ENCODE data around the gene C1QTNF6. TPM values are rescaled to one million over a fixed set of nuclear protein-coding genes. Genes with fewer than 3 reads are reported as not detected.

C1QTNF6 gene
- total and polyA plus RNA-seq, 2 donors (not counting 3 experiments of a cell fraction or from before 2014, with no cell fraction given): 20.2 to 27.6 TPM

DNA sequence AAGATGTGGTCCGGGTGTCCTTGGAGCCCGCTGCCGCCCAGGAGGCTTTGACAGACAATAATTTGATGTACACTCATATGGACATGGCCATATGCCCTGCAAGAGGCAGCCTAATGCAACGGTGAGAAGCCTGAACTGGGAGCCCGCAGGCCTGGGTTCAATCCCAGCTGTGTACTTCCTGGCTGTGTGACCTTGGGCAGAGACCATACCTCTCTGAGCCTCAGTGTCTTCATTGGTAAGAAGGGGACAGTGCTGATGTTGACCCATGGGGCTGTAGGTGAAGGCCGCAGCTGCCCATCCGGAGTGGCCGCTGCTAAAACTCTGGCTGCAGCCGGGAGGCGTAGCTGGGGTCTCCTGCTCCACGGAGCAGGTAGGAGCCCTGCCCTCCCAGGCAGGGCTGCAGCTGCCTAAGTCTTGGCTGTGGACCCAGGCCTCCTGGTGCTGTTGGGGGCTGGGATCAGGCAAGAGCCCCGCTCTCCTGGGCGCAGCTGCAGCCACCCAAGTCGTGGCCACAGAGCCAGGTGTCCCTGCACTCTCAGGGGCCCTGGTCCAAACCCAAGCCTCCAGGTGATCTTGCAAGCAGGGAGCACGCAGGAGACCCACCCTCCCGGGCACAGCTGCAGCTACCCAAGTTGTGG is 47.2 kb downstream of the C1QTNF6 start:
- ChIA-PET POLR2A (no interaction called here), CTCF (interaction anchor here (1.2 kb wide), 1 partner anchor 110 kb away, joined by 3 read pairs; no protein-coding TSS in a partner anchor)
- peaks cover 0 to 2% of the 10 kb centered on the region in 2 experiments for H3K27me3 ChIP-seq (ENCODE audit: control insufficient read depth in 2 of 2, insufficient read depth in 2 of 2, low read length in 2 of 2)
- H3K79me2 ChIP-seq (ENCODE audit: control insufficient read depth, insufficient read depth, low read length): no peaks in the 10 kb centered on the region
- BruUV-seq (replicated peaks): no TSS peak
- H2AFZ ChIP-seq (ENCODE audit: low read depth, low read length): no peak overlapping the region
- no peaks in the 10 kb centered on the region for H3K9me3 ChIP-seq (replicated peaks; ENCODE audit: control insufficient read depth, insufficient read depth, low read length)
- TF ChIP-seq POLR2AphosphoS5 (IDR thresholded peaks at IDR 0.05; ENCODE audit: insufficient read depth, low read depth, low read length) (no peak), CTCF (IDR thresholded peaks at IDR 0.05; ENCODE audit: extremely low read depth in 1 of 2, insufficient read depth in 1 of 2, low read depth in 1 of 2, low read length in 2 of 2) (no peak), MYC (IDR thresholded peaks at IDR 0.05; ENCODE audit: low read depth, low read length) (no peak), GATA2 (IDR thresholded peaks at IDR 0.05; ENCODE audit: insufficient read depth, insufficient read length, low read depth, low read length) (no peak), JUN (IDR thresholded peaks at IDR 0.05; ENCODE audit: borderline replicate concordance, insufficient read depth, insufficient read length, low read depth) (no peak), MAX (IDR thresholded peaks at IDR 0.05; ENCODE audit: insufficient read depth, insufficient read length) (no peak), EZH2 (IDR thresholded peaks at IDR 0.05; ENCODE audit: borderline replicate concordance, low read depth, low read length, severe bottlenecking) (no peak), POLR2A (IDR thresholded peaks at IDR 0.05; ENCODE audit: low read depth, low read length) (no peak), FOS (IDR thresholded peaks at IDR 0.05; ENCODE audit: borderline replicate concordance, insufficient read depth, low read length) (no peak)
- intact Hi-C loops (cut with micrococcal nuclease): no loop called here
- H3K27ac ChIP-seq (ENCODE audit: insufficient read depth, low read depth, low read length): no peak overlapping the region
- no peaks in the 10 kb centered on the region for H3K36me3 ChIP-seq (ENCODE audit: control insufficient read depth in 2 of 2, extremely low read depth in 1 of 2, insufficient read depth in 2 of 2, low read length in 2 of 2)
- no peak overlapping the region for H3K9ac ChIP-seq (replicated peaks; ENCODE audit: extremely low read depth, insufficient read depth, low read length)
- H3K4me2 ChIP-seq (ENCODE audit: insufficient read depth, low read length): no peak overlapping the region
- no peak overlapping the region for H3K4me3 ChIP-seq (replicated peaks in 1 of 3; ENCODE audit: insufficient read depth in 1 of 3, low read depth in 1 of 3, low read length in 3 of 3)
- no peaks in the 10 kb centered on the region for H3K9me1 ChIP-seq (replicated peaks; ENCODE audit: control insufficient read depth, extremely low read depth, insufficient read depth, low read length)
- FAIRE-seq (no peak), DNase-seq (ENCODE audit: low read depth, low spot score) (no peak)
- no peaks in the 10 kb centered on the region for H3K4me1 ChIP-seq (ENCODE audit: control insufficient read depth, extremely low read depth, insufficient read depth, low read length)
- H4K20me1 ChIP-seq (replicated peaks; ENCODE audit: control insufficient read depth, extremely low read depth, insufficient read depth, low read length): no peaks in the 10 kb centered on the region
- dilution Hi-C loops (cut with MboI; ENCODE audit: extremely low pct_ligation_motif_present, low sequenced_read_pairs): no loop called here

All from endothelial cell of umbilical vein (primary cell).